Vagina (tissue), 2 donors: ENCODE data around the gene ADAM33.

Experiments
- CTCF ChIP-seq, 3 experiments: fragments of 450-650 bp in 2 of 3; fragments of 200-600 bp in 1 of 3; sonication (generic) in 1 of 3; IDR thresholded peaks; one replicate each; pipeline ENCODE4 v1.5.1; 2017 to 2019; ENCODE audit warnings: antibody characterized with exemption in 3 of 3, mild to moderate bottlenecking in 2 of 3, moderate library complexity in 2 of 3
- POLR2AphosphoS5 ChIP-seq, 2 donors: sonication (generic); formaldehyde crosslinking; IDR thresholded peaks; one replicate each; pipeline ENCODE4 v1.9.0; 2017; ENCODE audit warnings: antibody characterized with exemption in 2 of 2, mild to moderate bottlenecking in 2 of 2, low read depth in 1 of 2; ENCODE audit not compliant: insufficient read depth in 1 of 2

- no peak for TF ChIP-seq CTCF (IDR thresholded peaks at IDR 0.05)
- peak in 1 of 2 donors; percentile 30 for TF ChIP-seq POLR2AphosphoS5 (IDR thresholded peaks at IDR 0.05; ENCODE audit: insufficient read depth in 1 of 2, low read depth in 1 of 2)
These were observed 28.2 kb upstream of the ADAM33 start for GRCh38 chr20:3710011-3710466.
